PFSK-1 (cell line): ENCODE measurements around the gene IDI2.

Experiments
- FOXP2 ChIP-seq: optimal IDR thresholded peaks from 2 replicates; pipeline ENCODE3; 2011; ENCODE audit warnings: borderline replicate concordance, control low read depth, inconsistent platforms; ENCODE audit not compliant: insufficient read depth; ENCODE audit errors: extremely low read length, extremely low read depth
- POLR2AphosphoS5 ChIP-seq: IDR thresholded peaks from 2 replicates; pipeline ENCODE4 v1.6.1; 2012; ENCODE audit warnings: low read depth, mild to moderate bottlenecking, control low read depth, low read length, moderate library complexity
- TAF1 ChIP-seq: IDR thresholded peaks from 2 replicates; pipeline ENCODE4 v1.6.1; 2012; ENCODE audit warnings: low read length, control low read depth, borderline replicate concordance; ENCODE audit not compliant: insufficient read depth
- TF ChIP-seq, protein P1 (sequence below), 2 experiments: IDR thresholded peaks; 2 replicates each; pipeline versions ENCODE4 v1.6.1 to v1.8.0; 2011 to 2012; ENCODE audit warnings: low read depth in 2 of 2, low read length in 2 of 2, control low read depth in 1 of 2, inconsistent platforms in 1 of 2, mild to moderate bottlenecking in 1 of 2, moderate library complexity in 1 of 2; ENCODE audit not compliant: insufficient read depth in 1 of 2

DNA sequence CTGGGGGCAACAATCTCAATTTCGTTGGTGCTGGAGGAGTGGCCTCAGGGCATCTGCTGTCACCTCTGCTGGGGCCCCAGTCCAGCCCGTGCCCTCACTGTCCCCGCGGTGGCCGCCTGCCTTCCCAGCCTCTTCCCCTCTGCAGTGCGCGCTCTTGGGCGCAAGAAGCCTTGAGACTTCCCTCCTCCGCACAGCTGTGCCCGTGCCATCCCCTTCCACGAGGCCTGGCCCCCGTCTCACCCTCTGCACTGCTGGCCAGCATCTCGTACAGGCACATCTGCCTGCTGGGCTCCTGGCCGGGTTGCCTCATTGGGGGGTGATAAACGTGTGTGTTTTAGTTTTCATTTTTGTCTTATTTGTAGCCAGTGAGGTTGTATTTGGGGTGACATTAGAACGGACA, 14.0 kb downstream of the IDI2 start:
- TF ChIP-seq, protein P1, sequence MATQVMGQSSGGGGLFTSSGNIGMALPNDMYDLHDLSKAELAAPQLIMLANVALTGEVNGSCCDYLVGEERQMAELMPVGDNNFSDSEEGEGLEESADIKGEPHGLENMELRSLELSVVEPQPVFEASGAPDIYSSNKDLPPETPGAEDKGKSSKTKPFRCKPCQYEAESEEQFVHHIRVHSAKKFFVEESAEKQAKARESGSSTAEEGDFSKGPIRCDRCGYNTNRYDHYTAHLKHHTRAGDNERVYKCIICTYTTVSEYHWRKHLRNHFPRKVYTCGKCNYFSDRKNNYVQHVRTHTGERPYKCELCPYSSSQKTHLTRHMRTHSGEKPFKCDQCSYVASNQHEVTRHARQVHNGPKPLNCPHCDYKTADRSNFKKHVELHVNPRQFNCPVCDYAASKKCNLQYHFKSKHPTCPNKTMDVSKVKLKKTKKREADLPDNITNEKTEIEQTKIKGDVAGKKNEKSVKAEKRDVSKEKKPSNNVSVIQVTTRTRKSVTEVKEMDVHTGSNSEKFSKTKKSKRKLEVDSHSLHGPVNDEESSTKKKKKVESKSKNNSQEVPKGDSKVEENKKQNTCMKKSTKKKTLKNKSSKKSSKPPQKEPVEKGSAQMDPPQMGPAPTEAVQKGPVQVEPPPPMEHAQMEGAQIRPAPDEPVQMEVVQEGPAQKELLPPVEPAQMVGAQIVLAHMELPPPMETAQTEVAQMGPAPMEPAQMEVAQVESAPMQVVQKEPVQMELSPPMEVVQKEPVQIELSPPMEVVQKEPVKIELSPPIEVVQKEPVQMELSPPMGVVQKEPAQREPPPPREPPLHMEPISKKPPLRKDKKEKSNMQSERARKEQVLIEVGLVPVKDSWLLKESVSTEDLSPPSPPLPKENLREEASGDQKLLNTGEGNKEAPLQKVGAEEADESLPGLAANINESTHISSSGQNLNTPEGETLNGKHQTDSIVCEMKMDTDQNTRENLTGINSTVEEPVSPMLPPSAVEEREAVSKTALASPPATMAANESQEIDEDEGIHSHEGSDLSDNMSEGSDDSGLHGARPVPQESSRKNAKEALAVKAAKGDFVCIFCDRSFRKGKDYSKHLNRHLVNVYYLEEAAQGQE (IDR thresholded peaks at IDR 0.05; ENCODE audit: insufficient read depth in 1 of 2, low read depth in 2 of 2, low read length in 2 of 2), result no peak
- TF ChIP-seq TAF1 (no peak), POLR2AphosphoS5 (no peak), FOXP2 (no peak)
